Activated T-cell treated with anti-CD3 and anti-CD28 coated beads, Interleukin-2, amount 50 U/mL, for 72 hours (primary cell): ENCODE measurements around the gene METAP1D. TPM values are rescaled to one million over a fixed set of nuclear protein-coding genes. Genes with fewer than 3 reads are reported as not detected.

ENCODE experiments used
- ATAC-seq, 2 donors: fragments of 150-1000 bp; cut with Tn5 transposase; replicated peaks in 1 of 2; 2 replicates each; pipeline ENCODE4 v1.10.0; 2021; ENCODE audit warnings: moderate library complexity in 2 of 2, mild to moderate bottlenecking in 1 of 2
- DNase-seq, 2 donors: peaks; one replicate each; pipeline ENCODE4 v3.0.0; 2021 to 2022; ENCODE audit warnings: mixed read lengths in 1 of 2
- H3K27ac Mint-ChIP-seq: one replicate; pipeline ENCODE4 v1.8.0; 2022; ENCODE audit warnings: mild to moderate bottlenecking, moderate library complexity, mixed read lengths
- H3K27me3 Mint-ChIP-seq: one replicate; pipeline ENCODE4 v1.8.0; 2022; ENCODE audit warnings: low read depth, mixed read lengths
- H3K36me3 Mint-ChIP-seq, 2 donors: one replicate each; pipeline ENCODE4 v1.8.0; 2022; ENCODE audit warnings: mixed read lengths in 2 of 2, mild to moderate bottlenecking in 1 of 2; ENCODE audit not compliant: insufficient read depth in 2 of 2
- H3K4me1 Mint-ChIP-seq: one replicate; pipeline ENCODE4 v1.8.0; 2022; ENCODE audit warnings: low read depth, mixed read lengths
- H3K4me3 Mint-ChIP-seq, 2 donors: one replicate each; pipeline ENCODE4 v1.8.0; 2022; ENCODE audit warnings: mild to moderate bottlenecking in 2 of 2, mixed read lengths in 2 of 2, moderate library complexity in 2 of 2
- H3K9me3 Mint-ChIP-seq, 2 donors: one replicate each; pipeline ENCODE4 v1.8.0; 2022; ENCODE audit warnings: mixed read lengths in 2 of 2
- total RNA-seq, 2 donors: library from RNA; stranded (reverse); gene quantifications; one replicate each; pipeline ENCODE4 v1.2.3, GENCODE V29; 2022

The METAP1D gene
- total RNA-seq, 2 donors from 2014 or later = 4.4 to 9.9 TPM

GRCh38 chr2:172095905-172096625, 96.3 kb downstream of the METAP1D start:
- Mint-ChIP-seq H3K9me3 (no peaks in the 10 kb centered on the region), H3K36me3 (peaks cover 0 to 3% of the 10 kb centered on the region in 2 donors), H3K4me1 (peaks cover 61% of the 10 kb centered on the region), H3K4me3 (peak overlapping the region; percentile 85 to 87), H3K27ac (peak overlapping the region; percentile 21), H3K27me3 (peaks cover 76% of the 10 kb centered on the region)
- no peak for DNase-seq
- no peak for ATAC-seq

GRCh38 chr2:172096626-172097547, 97.1 kb downstream of the METAP1D start:
- ATAC-seq (no peak), DNase-seq (no peak)
- Mint-ChIP-seq H3K4me3 (peak overlapping the region; percentile 85 to 87), H3K27me3 (peaks cover 78% of the 10 kb centered on the region), H3K36me3 (peaks cover 0 to 4% of the 10 kb centered on the region in 2 donors), H3K9me3 (no peaks in the 10 kb centered on the region), H3K27ac (no peak overlapping the region), H3K4me1 (peaks cover 67% of the 10 kb centered on the region)

GRCh38 chr2:172097557-172098131, 97.9 kb downstream of the METAP1D start:
- Mint-ChIP-seq H3K4me3 (peak overlapping the region; percentile 85 to 87), H3K36me3 (peaks cover 0 to 5% of the 10 kb centered on the region in 2 donors), H3K27ac (no peak overlapping the region), H3K27me3 (peaks cover 75% of the 10 kb centered on the region), H3K4me1 (peaks cover 72% of the 10 kb centered on the region), H3K9me3 (no peaks in the 10 kb centered on the region)
- DNase-seq (no peak), ATAC-seq (no peak)

GRCh38 chr2:172098287-172098649, 98.5 kb downstream of the METAP1D start:
- Mint-ChIP-seq H3K27ac (peak overlapping the region; percentile 3), H3K4me1 (peaks cover 75% of the 10 kb centered on the region), H3K36me3 (peaks cover 0 to 5% of the 10 kb centered on the region in 2 donors), H3K27me3 (peaks cover 73% of the 10 kb centered on the region), H3K4me3 (peak overlapping the region; percentile 59 to 61), H3K9me3 (no peaks in the 10 kb centered on the region)
- no peak for DNase-seq
- peak in 1 of 2 donors; percentile 2 for ATAC-seq

GRCh38 chr2:172098650-172099471, 99.1 kb downstream of the METAP1D start:
- H3K9me3 Mint-ChIP-seq = no peaks in the 10 kb centered on the region
- peak overlapping the region; percentile 3 for H3K27ac Mint-ChIP-seq
- H3K4me3 Mint-ChIP-seq = peak overlapping the region; percentile 59 to 61
- DNase-seq (peak; percentile 73 to 76), ATAC-seq (peak; percentile 33 to 38)
- peaks cover 2 to 5% of the 10 kb centered on the region in 2 donors for H3K36me3 Mint-ChIP-seq
- H3K27me3 Mint-ChIP-seq = peaks cover 73% of the 10 kb centered on the region
- H3K4me1 Mint-ChIP-seq = peaks cover 75% of the 10 kb centered on the region

- Mint-ChIP-seq H3K36me3 (peaks cover 2 to 5% of the 10 kb centered on the region in 2 donors), H3K9me3 (no peaks in the 10 kb centered on the region), H3K4me3 (peak overlapping the region; percentile 48 to 65), H3K27me3 (peaks cover 77% of the 10 kb centered on the region), H3K4me1 (peaks cover 78% of the 10 kb centered on the region), H3K27ac (no peak overlapping the region)
- ATAC-seq (no peak), DNase-seq (no peak)
Observed at GRCh38 chr2:172099472-172100079, 99.8 kb downstream of the METAP1D start.

- H3K27ac Mint-ChIP-seq = no peak overlapping the region
- ATAC-seq = no peak
Observed at GRCh38 chr2:172100080-172100934, 100.6 kb downstream of the METAP1D start.

GRCh38 chr2:172100935-172101820, 101.4 kb downstream of the METAP1D start:
- Mint-ChIP-seq H3K27ac (peak overlapping the region; percentile 17), H3K4me1 (peaks cover 76% of the 10 kb centered on the region), H3K9me3 (no peaks in the 10 kb centered on the region), H3K36me3 (peaks cover 2 to 5% of the 10 kb centered on the region in 2 donors), H3K4me3 (peak overlapping the region; percentile 85 to 90), H3K27me3 (peaks cover 79% of the 10 kb centered on the region)
- no peak for DNase-seq
- ATAC-seq = no peak

More at GRCh38 chr2:172100080-172100934, 100.6 kb downstream of the METAP1D start:
- Mint-ChIP-seq H3K4me3 (peak overlapping the region; percentile 64 to 85), H3K36me3 (peaks cover 2 to 5% of the 10 kb centered on the region in 2 donors), H3K27me3 (peaks cover 79% of the 10 kb centered on the region), H3K9me3 (no peaks in the 10 kb centered on the region), H3K4me1 (peaks cover 78% of the 10 kb centered on the region)
- DNase-seq = no peak

GRCh38 chr2:172101821-172102390, 102.2 kb downstream of the METAP1D start:
- peaks cover 78% of the 10 kb centered on the region for H3K27me3 Mint-ChIP-seq
- no peak for DNase-seq
- ATAC-seq = peak; percentile 20 to 23
- H3K4me3 Mint-ChIP-seq = peak overlapping the region; percentile 85 to 90
- peaks cover 2 to 5% of the 10 kb centered on the region in 2 donors for H3K36me3 Mint-ChIP-seq
- peak overlapping the region; percentile 17 for H3K27ac Mint-ChIP-seq
- peaks cover 69% of the 10 kb centered on the region for H3K4me1 Mint-ChIP-seq
- no peaks in the 10 kb centered on the region for H3K9me3 Mint-ChIP-seq
